GM19193 (cell line): ENCODE data around the gene IL1R1.

ENCODE experiments used
- POLR2A ChIP-seq: IDR thresholded peaks from 4 replicates; pipeline ENCODE4 v1.6.1; 2011; ENCODE audit not compliant: insufficient read depth, insufficient read length; ENCODE audit errors: extremely low read depth

IL1R1 gene

DNA sequence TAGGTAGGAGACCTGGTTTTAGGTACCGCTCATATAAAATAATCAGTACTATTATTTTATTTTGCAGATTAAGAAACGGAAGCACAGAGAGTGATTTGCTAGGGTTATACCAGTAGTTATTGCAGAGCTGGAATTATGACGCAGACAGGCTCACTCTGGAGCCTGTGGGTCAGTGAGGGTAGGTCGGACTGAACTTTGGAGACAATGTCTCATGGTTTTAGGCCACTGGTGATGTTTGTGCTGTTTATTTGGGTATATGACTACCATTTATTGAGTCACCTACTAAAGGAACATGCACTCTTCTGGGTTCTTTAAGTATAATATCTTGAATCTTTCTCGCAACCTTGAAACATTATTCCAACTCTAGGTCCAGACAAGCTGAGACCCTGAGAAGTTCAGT, 33.5 kb upstream of the IL1R1 start:
- TF ChIP-seq POLR2A: no peak

DNA sequence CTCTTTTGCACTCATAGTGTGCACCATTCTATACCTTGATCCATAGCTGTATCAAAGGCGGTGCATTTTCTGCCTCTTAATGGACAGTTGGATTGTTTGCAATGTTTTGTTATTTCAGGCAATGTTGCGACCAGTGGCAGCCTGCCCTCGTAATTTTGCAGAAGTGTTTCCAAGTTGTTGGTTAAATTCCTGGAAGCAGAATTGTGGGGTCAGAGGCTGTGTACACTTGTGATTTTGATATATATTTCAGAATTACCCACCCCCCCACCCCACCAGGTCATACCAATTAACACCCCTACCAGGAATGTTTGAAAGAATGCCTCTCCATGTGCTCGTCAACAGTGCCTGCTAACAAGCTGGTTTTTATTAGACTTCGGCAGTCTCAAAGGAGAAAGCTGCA, 32.4 kb upstream of the IL1R1 start:
- TF ChIP-seq POLR2A: no peak

DNA sequence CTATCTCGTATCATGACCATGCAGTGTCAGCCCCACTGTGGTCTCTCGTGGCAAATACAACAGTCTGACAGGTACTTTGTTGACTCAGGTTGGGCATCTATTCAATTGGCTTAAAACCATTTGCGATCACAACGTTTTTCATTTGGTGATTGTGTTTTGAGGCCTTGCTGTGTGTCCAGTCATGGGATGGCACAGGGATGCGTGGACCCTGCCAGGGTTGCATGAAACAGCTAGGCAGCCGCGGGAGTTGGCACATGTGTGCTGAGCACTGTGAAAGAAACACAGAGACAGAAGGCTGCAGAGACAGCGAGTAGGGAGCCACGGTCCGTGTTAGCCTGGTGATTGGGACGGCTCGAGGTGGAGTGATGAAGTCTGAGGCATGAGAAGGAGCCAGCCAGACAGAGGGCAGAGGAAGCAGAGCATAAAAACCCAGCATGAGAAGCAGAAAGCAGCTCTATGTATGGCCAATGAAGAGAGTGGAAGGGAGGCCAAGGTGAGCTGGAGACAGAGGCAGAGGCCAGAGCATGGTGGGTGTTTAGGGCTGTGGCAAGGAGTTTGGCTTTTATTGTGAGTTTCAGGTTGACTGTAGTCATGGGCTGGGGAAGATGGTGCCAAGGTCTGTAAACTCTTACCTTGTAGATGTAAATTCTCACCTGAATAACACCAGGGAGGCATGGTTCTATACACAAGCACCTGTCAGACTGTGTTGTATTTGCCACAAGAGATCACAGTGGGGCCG, 31.8 kb upstream of the IL1R1 start:
- no peak for TF ChIP-seq POLR2A

DNA sequence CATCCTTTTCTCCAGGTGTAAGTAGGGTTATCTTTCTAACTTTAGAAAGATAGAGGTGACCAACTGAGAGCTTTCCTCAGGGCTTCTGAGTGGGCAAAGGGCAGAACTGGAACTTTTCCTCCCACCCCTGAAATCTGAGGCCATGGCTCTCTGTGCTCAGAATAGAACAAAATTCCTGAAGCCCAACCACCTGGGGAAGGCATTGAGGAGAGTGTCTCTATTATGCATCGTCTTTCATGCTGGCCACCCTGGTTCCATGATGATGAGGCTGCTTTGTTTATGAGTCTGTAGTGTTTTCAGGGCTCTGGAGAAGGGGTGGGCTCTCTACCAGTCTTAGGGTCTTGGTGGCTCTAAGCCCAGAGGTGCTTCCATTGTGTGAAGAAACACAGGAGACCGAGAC, 30.7 kb upstream of the IL1R1 start:
- TF ChIP-seq POLR2A: no peak

DNA sequence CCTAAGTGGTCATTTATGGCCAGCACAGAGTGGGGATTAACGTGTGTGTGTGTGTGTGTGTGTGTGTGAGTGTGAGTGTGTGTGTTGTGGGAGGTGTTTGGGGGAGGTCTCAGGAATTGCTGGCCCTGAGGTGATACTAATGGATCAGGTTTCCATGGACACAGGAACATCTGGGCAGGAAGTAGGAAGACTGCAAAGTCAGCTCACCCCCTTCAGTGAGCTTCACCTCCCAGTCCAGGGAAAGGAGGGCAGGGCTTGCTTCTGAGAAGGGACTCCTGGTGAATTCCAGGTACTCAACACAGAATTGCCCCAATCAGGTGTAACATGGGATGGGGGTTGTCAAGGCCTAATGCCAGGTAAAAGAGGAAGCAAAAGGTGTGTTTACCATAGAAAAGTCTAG, 30.3 kb upstream of the IL1R1 start:
- no peak for TF ChIP-seq POLR2A

DNA sequence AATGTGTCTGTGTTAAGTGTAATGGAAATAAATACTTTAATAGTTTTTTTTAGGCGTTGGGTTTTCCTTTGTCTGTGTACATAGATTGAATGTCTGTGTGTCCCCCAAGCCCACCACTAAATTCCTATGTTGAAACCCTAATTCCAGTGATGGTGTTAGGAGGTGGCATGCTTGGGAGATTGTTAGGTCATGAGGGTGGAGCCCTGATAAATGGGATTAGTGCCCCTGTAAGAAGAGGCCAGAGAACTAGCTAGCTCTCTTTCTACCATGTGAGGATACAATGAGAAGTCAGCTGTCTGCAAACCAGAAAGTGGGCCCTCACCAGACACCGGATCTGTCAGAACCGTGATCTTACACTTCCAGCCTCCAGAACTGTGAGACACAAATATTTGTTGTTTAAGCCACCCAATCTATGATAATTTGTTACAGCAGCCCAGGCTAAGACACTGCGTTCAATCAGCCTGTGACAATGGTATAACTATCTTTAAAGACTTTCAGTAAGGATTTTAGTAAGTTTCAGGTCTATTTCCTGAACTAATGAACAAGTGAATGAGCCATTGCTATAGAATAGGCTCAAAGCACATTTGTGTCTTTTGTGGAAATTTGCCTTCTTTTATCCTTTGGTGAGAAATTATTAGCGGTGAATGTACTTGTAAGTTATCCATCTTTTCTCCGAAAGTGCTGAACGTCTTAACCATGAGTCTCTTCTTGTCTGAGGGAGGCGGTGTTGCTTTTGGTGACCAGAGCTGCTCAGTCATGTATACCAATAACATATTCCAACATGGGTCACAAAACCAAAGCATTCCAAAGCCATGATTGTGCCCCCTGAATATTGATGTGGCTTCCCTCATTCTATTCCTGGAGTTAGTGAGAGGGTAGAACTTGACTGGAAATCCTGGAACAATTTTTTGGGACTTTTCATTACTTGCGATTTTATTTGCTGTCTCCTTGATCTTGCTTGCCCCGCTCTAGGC, 29.6 kb upstream of the IL1R1 start:
- no peak for TF ChIP-seq POLR2A

DNA sequence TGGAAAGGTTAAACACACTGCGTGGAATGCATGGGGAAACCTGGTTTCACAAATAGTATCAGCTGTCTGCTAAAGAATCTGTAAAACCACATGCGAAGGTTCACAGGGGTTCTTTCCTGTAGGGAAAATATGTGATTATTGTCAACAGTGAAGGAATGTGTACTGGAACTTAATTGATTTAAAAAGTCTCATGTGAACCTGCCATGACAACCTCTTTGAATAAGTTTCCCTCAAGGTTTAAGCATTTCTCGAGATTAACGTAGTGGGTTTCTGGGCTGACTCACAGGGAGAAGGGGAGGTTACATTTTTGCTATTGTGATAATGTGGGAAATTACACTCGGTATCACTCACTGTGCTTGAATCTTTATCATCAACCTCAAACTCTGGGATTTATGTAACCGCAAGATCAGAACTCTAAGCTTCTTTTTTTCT, 28.2 kb upstream of the IL1R1 start:
- no peak for TF ChIP-seq POLR2A

DNA sequence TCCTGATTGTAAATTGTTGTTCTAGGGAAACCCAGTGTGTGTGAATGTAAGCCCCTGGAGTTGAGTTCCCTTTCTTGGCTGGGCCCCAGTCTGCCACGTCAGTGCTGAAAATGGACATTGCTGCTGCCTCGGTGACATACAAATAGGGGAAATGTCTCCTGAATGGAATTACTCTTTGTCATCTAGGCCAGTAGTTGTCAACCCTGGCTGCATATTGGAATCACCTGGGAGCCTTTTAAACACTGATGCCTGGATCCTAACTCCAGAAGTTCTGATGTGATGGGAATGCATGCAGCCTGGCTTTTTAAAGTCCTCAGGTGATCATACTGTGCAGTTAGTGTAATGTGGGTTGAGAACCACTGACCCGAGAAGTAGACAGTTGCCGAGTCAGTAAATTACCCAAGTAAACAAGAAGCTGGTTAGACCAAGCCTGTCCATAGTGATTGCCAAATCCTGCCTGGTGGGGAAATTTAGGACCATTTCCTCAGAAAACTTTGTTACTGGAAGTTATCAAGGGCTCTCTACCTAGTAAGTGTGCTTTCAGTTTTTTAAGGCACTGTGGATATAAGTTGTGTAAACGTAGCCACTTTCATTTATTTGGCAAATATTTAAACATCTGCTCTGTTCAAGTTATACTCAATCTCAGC, 27.6 kb upstream of the IL1R1 start:
- TF ChIP-seq POLR2A: no peak

DNA sequence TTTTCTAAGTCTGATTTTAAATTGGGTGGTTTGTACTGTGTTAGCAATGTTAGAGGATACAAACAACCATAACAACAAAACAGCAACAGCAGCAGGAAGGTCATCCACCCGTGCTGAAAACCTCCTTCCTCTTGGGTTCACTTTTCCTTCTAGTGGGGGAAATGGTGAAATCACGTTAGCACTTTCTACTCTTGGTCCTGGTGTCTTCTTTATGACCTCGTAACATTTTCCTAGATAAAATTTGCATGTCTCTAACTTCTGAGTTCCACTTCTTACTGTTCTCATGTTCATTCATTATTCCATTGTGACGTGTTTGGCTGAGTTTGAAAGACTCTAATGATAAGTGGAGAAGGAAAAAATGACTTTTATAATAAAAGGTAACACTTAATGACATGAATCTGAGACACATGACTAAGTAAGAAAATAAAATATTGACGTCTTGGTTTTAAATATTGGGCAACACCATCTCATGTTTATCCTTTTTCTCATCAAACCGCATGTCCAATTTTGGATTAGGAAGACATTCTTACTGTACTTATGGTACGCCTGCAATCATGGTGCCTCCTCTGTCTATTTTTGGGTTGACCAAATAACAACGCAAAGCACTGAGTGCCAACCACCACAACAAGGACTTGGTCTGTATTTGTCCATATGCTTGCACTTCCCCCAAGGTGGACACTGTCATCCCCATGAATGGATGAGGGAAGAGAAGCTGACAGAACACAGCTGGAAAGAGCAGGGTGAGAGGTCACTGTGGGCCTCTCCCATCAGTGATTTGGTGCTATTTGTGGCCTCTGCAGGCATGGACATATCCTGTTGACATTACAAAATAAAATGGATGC, 25.7 kb upstream of the IL1R1 start:
- TF ChIP-seq POLR2A: no peak

DNA sequence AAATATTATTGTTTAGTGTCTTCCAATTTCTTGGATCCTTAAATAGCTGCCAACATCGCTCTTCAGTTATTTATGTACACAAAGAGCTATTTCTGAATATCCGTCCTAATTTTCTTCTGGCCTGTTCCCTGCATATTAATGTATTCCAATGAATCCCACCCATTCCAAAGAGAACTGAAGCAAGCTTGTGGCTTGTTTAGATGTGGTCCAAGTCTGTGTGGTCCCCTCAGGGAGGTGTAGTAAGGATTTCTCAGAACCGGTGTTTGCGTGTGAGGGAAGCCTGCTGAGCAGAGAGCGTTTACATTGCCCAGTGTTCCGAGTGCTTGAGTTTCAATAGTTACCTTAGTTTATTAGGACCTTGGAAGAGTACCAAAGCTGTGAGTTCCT, 25.1 kb upstream of the IL1R1 start:
- TF ChIP-seq POLR2A: no peak

DNA sequence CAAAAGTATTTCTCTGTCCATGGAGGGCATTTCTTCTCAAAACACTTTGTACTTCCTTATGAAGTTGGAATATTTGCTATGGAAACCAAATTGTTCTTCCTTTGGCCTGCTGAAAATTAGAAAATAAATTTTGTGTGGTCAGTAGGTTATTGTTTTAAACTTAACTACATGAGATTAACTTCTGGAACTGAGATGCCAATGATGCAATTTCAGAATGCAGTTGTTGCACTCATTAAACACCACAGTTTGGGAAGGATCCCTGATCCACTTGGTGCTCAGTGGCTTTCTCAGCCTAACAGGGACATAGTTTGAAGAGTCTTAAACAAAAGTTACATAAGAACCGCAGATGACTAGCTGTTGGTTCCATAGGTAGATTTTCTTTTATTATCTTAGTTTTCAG, 23.3 kb upstream of the IL1R1 start:
- no peak for TF ChIP-seq POLR2A

DNA sequence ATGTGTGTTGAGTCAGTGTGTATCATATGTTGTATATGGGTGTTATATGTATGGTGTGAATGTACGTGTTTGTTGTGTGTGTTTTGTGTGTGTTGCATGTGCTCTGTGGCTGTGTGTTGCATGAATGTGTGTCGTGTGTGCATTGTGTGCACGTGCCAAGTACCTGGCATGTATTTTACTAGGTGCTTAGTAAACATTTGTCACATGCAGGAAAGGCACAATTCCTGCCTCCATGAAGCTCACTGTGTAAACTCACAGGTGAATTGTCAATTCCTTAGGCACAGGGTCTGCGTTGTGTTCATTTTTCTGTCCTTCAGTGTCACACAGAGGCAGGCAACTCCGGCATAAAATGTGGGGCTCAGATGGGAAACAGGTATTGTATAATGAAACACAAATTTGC, 22.3 kb upstream of the IL1R1 start:
- TF ChIP-seq POLR2A: no peak

DNA sequence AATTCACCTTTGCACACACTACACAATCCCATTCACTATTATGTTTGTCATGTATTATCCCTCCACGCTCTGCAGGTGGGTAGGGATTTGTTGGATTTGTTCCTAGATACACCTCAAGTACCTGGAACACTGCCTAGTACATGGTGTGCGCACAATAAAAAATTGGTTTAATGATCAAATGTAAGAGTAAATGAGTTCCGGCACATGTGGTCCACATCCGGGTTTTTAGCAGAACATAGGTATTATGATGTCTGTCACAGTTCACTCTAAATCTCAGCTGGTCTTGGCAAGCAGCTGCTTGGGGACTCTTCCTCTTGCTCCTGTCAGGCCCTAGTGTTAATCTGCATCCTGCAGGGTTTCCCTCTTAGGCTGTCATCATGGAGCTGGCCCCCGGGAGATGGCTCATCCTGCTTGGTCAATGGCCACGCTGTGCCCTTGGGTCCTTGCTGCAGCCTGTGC, 21.8 kb upstream of the IL1R1 start:
- no peak for TF ChIP-seq POLR2A

DNA sequence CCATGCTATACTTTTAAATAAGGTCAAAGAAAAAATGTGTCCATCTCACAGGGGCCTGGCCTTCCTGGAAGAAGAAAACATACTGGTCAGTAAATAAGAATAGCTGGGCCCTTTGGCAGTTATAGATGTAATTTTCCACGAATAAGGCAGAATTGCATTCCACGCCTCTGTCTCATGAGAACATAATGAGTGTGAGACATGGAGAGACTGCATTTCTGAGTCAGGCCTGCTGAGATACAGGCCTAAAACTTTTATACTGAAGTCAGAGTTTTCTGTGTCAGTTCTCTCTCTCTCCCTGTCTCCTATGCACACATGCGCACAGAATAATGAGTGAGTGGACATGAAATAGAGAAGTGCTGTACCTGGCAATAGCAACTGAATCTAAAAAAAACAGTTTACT, 20.4 kb upstream of the IL1R1 start:
- no peak for TF ChIP-seq POLR2A

DNA sequence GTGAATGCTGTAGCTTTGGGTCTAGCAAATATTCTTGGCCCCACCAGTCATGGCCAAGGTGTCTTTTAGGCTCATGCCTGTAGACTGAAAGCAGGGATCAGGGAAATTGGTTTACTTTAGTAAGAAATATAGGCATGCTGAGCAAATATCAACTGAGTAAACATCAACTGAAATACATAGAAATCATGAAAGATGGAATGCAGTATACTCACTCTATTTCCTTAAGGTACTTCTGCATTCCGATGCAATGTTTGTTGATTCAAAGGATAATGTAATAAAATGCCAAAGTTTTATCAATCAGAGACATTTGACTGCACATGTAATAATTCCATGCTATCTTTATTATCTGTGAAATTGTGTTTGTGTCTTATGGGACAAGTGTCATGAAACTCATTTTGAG, 19.6 kb upstream of the IL1R1 start:
- TF ChIP-seq POLR2A: no peak

DNA sequence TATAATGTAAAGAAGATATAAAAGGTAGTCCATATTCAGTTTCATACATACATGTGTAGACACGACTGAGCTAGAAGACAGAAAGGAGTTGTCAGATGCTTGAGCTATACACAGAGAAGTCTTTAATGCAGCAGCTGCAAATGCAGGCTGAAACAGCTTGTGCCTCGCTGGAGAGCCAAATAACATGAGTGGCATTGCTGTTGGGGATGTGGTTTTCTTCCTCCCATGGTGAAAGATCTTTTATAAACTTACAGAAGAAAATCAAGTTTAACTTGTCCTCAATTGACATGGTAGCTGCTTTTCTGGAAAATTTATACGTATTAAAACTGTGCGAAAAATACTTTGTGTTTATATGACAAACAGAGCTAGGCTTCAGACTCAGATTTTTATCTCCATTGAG, 16.4 kb upstream of the IL1R1 start:
- TF ChIP-seq POLR2A: no peak
